ENCODE measurements around the gene FKBP8.

The FKBP8 gene

GRCh38 chr19:18496167-18496979 is 47.0 kb downstream of the FKBP8 start:
- H3K4me3 ChIP-seq (ENCODE audit: control insufficient read depth, low read depth, low read length) = no peak overlapping the region
- no peak for DNase-seq (ENCODE audit: low read depth)
- TF ChIP-seq CTCF (IDR thresholded peaks at IDR 0.05; ENCODE audit: control insufficient read depth, insufficient read depth, low read depth, low read length, missing control alignments) = no peak

- no peak overlapping the region for H3K4me3 ChIP-seq (ENCODE audit: control insufficient read depth, low read depth, low read length)
- no peak for DNase-seq (ENCODE audit: low read depth)
- TF ChIP-seq CTCF (IDR thresholded peaks at IDR 0.05; ENCODE audit: control insufficient read depth, insufficient read depth, low read depth, low read length, missing control alignments) = no peak
Observed at GRCh38 chr19:18495204-18495911, 48.0 kb downstream of the FKBP8 start.

- DNase-seq (ENCODE audit: low read depth) = no peak
- TF ChIP-seq CTCF (IDR thresholded peaks at IDR 0.05; ENCODE audit: control insufficient read depth, insufficient read depth, low read depth, low read length, missing control alignments) = no peak
- H3K4me3 ChIP-seq (ENCODE audit: control insufficient read depth, low read depth, low read length) = no peak overlapping the region
Observed at GRCh38 chr19:18494267-18494607, 49.1 kb downstream of the FKBP8 start.

- H3K4me3 ChIP-seq (ENCODE audit: control insufficient read depth, low read depth, low read length) = no peak overlapping the region
- no peak for DNase-seq (ENCODE audit: low read depth)
- TF ChIP-seq CTCF (IDR thresholded peaks at IDR 0.05; ENCODE audit: control insufficient read depth, insufficient read depth, low read depth, low read length, missing control alignments) = no peak
Observed at GRCh38 chr19:18493440-18494266, 49.7 kb downstream of the FKBP8 start.

- DNase-seq (ENCODE audit: low read depth) = no peak
- no peak overlapping the region for H3K4me3 ChIP-seq (ENCODE audit: control insufficient read depth, low read depth, low read length)
- no peak for TF ChIP-seq CTCF (IDR thresholded peaks at IDR 0.05; ENCODE audit: control insufficient read depth, insufficient read depth, low read depth, low read length, missing control alignments)
Observed at GRCh38 chr19:18491995-18492953, 51.1 kb downstream of the FKBP8 start.
